ENCODE data around the gene SP9. TPM values are rescaled to one million over a fixed set of nuclear protein-coding genes. Genes with fewer than 3 reads are reported as not detected.

The SP9 gene
- total and polyA plus RNA-seq, 11 donors, result 0.08 TPM; not detected in 10

- WGBS, 4 donors, result 1 to 3% (median 2%) methylated on average over 42 to 102 of the region's 102 CpGs
- intact Hi-C loops (cut with DNase I), result loop anchor here in 3 of 10 donors (10.0 kb wide), 4 partner anchors 172 to 762 kb away; partner anchors contain the start of gene SP3 (in 1 of the 3)
- peak overlapping the region in 11 of 12 donors; percentile 9 to 53 (median 27) for H3K4me3 ChIP-seq
- TF ChIP-seq POLR2A (IDR thresholded peaks at IDR 0.05), result no peak
- TF ChIP-seq, protein P1, sequence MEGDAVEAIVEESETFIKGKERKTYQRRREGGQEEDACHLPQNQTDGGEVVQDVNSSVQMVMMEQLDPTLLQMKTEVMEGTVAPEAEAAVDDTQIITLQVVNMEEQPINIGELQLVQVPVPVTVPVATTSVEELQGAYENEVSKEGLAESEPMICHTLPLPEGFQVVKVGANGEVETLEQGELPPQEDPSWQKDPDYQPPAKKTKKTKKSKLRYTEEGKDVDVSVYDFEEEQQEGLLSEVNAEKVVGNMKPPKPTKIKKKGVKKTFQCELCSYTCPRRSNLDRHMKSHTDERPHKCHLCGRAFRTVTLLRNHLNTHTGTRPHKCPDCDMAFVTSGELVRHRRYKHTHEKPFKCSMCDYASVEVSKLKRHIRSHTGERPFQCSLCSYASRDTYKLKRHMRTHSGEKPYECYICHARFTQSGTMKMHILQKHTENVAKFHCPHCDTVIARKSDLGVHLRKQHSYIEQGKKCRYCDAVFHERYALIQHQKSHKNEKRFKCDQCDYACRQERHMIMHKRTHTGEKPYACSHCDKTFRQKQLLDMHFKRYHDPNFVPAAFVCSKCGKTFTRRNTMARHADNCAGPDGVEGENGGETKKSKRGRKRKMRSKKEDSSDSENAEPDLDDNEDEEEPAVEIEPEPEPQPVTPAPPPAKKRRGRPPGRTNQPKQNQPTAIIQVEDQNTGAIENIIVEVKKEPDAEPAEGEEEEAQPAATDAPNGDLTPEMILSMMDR (IDR thresholded peaks at IDR 0.05), result peak in 2 of 12 donors; percentile 12 to 16
- H3K9me3 ChIP-seq, result no peaks in the 10 kb centered on the region
- H3K27me3 ChIP-seq, result peaks cover 82 to 100% (median 96%) of the 10 kb centered on the region in 9 donors
- peak in 1 of 5 donors; percentile 73 for DNase-seq
- peaks cover 9 to 82% (median 40%) of the 10 kb centered on the region in 12 donors for H3K4me1 ChIP-seq
- peak in 2 of 4 donors; percentile 33 to 42 for ATAC-seq
- no peaks in the 10 kb centered on the region for H3K36me3 ChIP-seq
- no peak overlapping the region for H3K27ac ChIP-seq
These were observed 2.0 kb downstream of the SP9 start for GRCh38 chr2:174336501-174337336.

GRCh38 chr2:174337337-174338146, 2.8 kb downstream of the SP9 start:
- H3K4me3 ChIP-seq, result peak overlapping the region in 10 of 12 donors; percentile 4 to 53 (median 27)
- 3 to 6% (median 4%) methylated on average over 59 to 74 of the region's 74 CpGs for WGBS, 4 donors
- peaks cover 9 to 82% (median 44%) of the 10 kb centered on the region in 12 donors for H3K4me1 ChIP-seq
- intact Hi-C loops (cut with DNase I), result loop anchor here in 3 of 10 donors (10.0 kb wide), 4 partner anchors 173 to 763 kb away; partner anchors contain the start of gene SP3 (in 1 of the 3)
- no peak for ATAC-seq
- TF ChIP-seq POLR2A (IDR thresholded peaks at IDR 0.05), result no peak
- TF ChIP-seq, protein P1 (IDR thresholded peaks at IDR 0.05), result no peak
- H3K27me3 ChIP-seq, result peaks cover 84 to 100% (median 96%) of the 10 kb centered on the region in 9 donors
- no peaks in the 10 kb centered on the region for H3K36me3 ChIP-seq
- DNase-seq, result peak in 1 of 5 donors; percentile 65
- H3K27ac ChIP-seq, result no peak overlapping the region
- H3K9me3 ChIP-seq, result no peaks in the 10 kb centered on the region

- intact Hi-C loops (cut with DNase I), result loop anchor here in 3 of 10 donors (10.0 kb wide), 4 partner anchors 173 to 763 kb away; partner anchors contain the start of gene SP3 (in 1 of the 3)
- no peak overlapping the region for H3K27ac ChIP-seq
- TF ChIP-seq POLR2A (IDR thresholded peaks at IDR 0.05), result no peak
- TF ChIP-seq, protein P1 (IDR thresholded peaks at IDR 0.05), result no peak
- ATAC-seq, result no peak
- no peaks in the 10 kb centered on the region for H3K36me3 ChIP-seq
- no peak for DNase-seq
- H3K9me3 ChIP-seq, result no peaks in the 10 kb centered on the region
- WGBS, 4 donors, result 11 to 17% (median 17%) methylated on average over 7 of the region's 7 CpGs
- peak overlapping the region in 1 of 12 donors; percentile 4 for H3K4me3 ChIP-seq
- peaks cover 9 to 82% (median 43%) of the 10 kb centered on the region in 12 donors for H3K4me1 ChIP-seq
- H3K27me3 ChIP-seq, result peaks cover 82 to 100% (median 96%) of the 10 kb centered on the region in 9 donors
These were observed 3.4 kb downstream of the SP9 start for GRCh38 chr2:174338147-174338605.

Data from heart left ventricle (tissue), 16 donors.